H9 (cell line): Measurements from ENCODE around the gene USP49. TPM values are rescaled to one million over a fixed set of nuclear protein-coding genes. Genes with fewer than 3 reads are reported as not detected.

ENCODE experiments used
- DNase-seq: peaks from one replicate; pipeline ENCODE4 v3.0.0-alpha.2; 2017
- H2AFZ ChIP-seq: one replicate; pipeline ENCODE4 v1.6.1; 2013; ENCODE audit warnings: mild to moderate bottlenecking, low read length, control low read depth, moderate library complexity
- H2AK5ac ChIP-seq: 2 replicates; pipeline ENCODE4 v1.6.1; 2013; ENCODE audit warnings: low read length, control low read depth, mixed read lengths; ENCODE audit not compliant: insufficient read length
- H2BK120ac ChIP-seq: one replicate; pipeline ENCODE4 v1.6.1; 2013; ENCODE audit warnings: low read depth, mild to moderate bottlenecking, low read length, control low read depth, inconsistent platforms; ENCODE audit not compliant: poor library complexity, severe bottlenecking
- H2BK12ac ChIP-seq: 2 replicates; pipeline ENCODE4 v1.6.1; 2013; ENCODE audit warnings: low read length, control low read depth, mixed read lengths, low read depth; ENCODE audit not compliant: insufficient read length
- H2BK15ac ChIP-seq: 2 replicates; pipeline ENCODE4 v1.6.1; 2013; ENCODE audit warnings: low read depth, low read length, control low read depth
- H2BK20ac ChIP-seq: one replicate; pipeline ENCODE4 v1.6.1; 2013; ENCODE audit warnings: low read depth, mild to moderate bottlenecking, low read length, control low read depth, inconsistent platforms; ENCODE audit not compliant: poor library complexity, severe bottlenecking
- H2BK5ac ChIP-seq: 2 replicates; pipeline ENCODE4 v1.6.1; 2013; ENCODE audit warnings: low read length, control low read depth, mixed read lengths; ENCODE audit not compliant: insufficient read length
- H3K14ac ChIP-seq: 2 replicates; pipeline ENCODE4 v1.6.1; 2013; ENCODE audit warnings: low read length, control low read depth; ENCODE audit not compliant: insufficient read depth
- H3K18ac ChIP-seq: 2 replicates; pipeline ENCODE4 v1.6.1; 2013; ENCODE audit warnings: low read depth, mild to moderate bottlenecking, mixed read lengths, low read length, control low read depth; ENCODE audit not compliant: insufficient read length
- H3K23ac ChIP-seq: 2 replicates; pipeline ENCODE4 v1.6.1; 2013; ENCODE audit warnings: low read length, control low read depth, mixed read lengths, low read depth; ENCODE audit not compliant: insufficient read length
- H3K23me2 ChIP-seq: 2 replicates; pipeline ENCODE4 v1.6.1; 2013; ENCODE audit warnings: low read depth, mild to moderate bottlenecking, mixed read lengths, low read length, control low read depth; ENCODE audit not compliant: insufficient read length, poor library complexity, severe bottlenecking
- H3K27ac ChIP-seq: 2 replicates; pipeline ENCODE4 v1.5.1; 2013; ENCODE audit warnings: low read length, control low read depth, mixed read lengths, low read depth; ENCODE audit not compliant: insufficient read length
- H3K27me3 ChIP-seq: 2 replicates; pipeline ENCODE4 v1.6.1; 2013; ENCODE audit warnings: low read length, control low read depth, inconsistent platforms; ENCODE audit not compliant: insufficient read depth
- H3K4ac ChIP-seq: 2 replicates; pipeline ENCODE4 v1.6.1; 2013; ENCODE audit warnings: low read depth, mild to moderate bottlenecking, control low read depth, inconsistent platforms, low read length, moderate library complexity
- H3K4me1 ChIP-seq: 2 replicates; pipeline ENCODE4 v1.6.1; 2013; ENCODE audit warnings: low read length, control low read depth, inconsistent platforms; ENCODE audit not compliant: insufficient read depth
- H3K4me2 ChIP-seq: 2 replicates; pipeline ENCODE4 v1.6.1; 2013; ENCODE audit warnings: low read length, control low read depth, mixed read lengths; ENCODE audit not compliant: insufficient read length, insufficient read depth
- H3K56ac ChIP-seq: 2 replicates; pipeline ENCODE4 v1.6.1; 2013; ENCODE audit warnings: low read depth, mild to moderate bottlenecking, mixed read lengths, low read length, control low read depth; ENCODE audit not compliant: insufficient read length
- H3K79me1 ChIP-seq: 2 replicates; pipeline ENCODE4 v1.6.1; 2013; ENCODE audit warnings: low read depth, mild to moderate bottlenecking, moderate library complexity, low read length, control low read depth, inconsistent platforms; ENCODE audit not compliant: insufficient read depth, poor library complexity, severe bottlenecking
- H3K79me2 ChIP-seq: 2 replicates; pipeline ENCODE4 v1.6.1; 2013; ENCODE audit warnings: low read length, control low read depth, inconsistent platforms; ENCODE audit not compliant: insufficient read depth
- H3K9ac ChIP-seq: 2 replicates; pipeline ENCODE4 v1.6.1; 2013; ENCODE audit warnings: low read length, control low read depth, mixed read lengths; ENCODE audit not compliant: insufficient read length; ENCODE audit errors: extremely low read depth
- H3K9me3 ChIP-seq: one replicate; pipeline ENCODE4 v1.6.1; 2013; ENCODE audit warnings: low read depth, low read length, inconsistent platforms; ENCODE audit not compliant: control insufficient read depth
- H3T11ph ChIP-seq: one replicate; pipeline ENCODE4 v1.6.1; 2013; ENCODE audit warnings: mild to moderate bottlenecking, low read length, control low read depth, inconsistent platforms
- H4K20me1 ChIP-seq: one replicate; pipeline ENCODE4 v1.6.1; 2013; ENCODE audit not compliant: control insufficient read depth, insufficient read length, insufficient read depth
- H4K5ac ChIP-seq: 2 replicates; pipeline ENCODE4 v1.6.1; 2013; ENCODE audit warnings: low read depth, mild to moderate bottlenecking, mixed read lengths, low read length, control low read depth; ENCODE audit not compliant: insufficient read length
- H4K8ac ChIP-seq: replicated peaks from 2 replicates; pipeline ENCODE4 v1.6.1; 2013; ENCODE audit warnings: low read length, control low read depth, mixed read lengths, low read depth; ENCODE audit not compliant: insufficient read length
- H4K91ac ChIP-seq: 2 replicates; pipeline ENCODE4 v1.6.1; 2013; ENCODE audit warnings: low read depth, mild to moderate bottlenecking, moderate library complexity, mixed read lengths, low read length, control low read depth; ENCODE audit not compliant: insufficient read length
- H3K27ac Mint-ChIP-seq, 3 experiments: 2 replicates in 2 of 3; 3 replicates in 1 of 3; pipeline ENCODE4 v1.8.0; 2020 to 2021; ENCODE audit warnings: mixed read lengths in 3 of 3, mild to moderate bottlenecking in 1 of 3, moderate library complexity in 1 of 3
- H3K27me3 Mint-ChIP-seq: 2 replicates; pipeline ENCODE4 v1.8.0; 2021; ENCODE audit warnings: low read depth, mild to moderate bottlenecking, moderate library complexity, mixed read lengths
- H3K36me3 Mint-ChIP-seq, 3 experiments: 2 replicates in 2 of 3; 3 replicates in 1 of 3; pipeline ENCODE4 v1.8.0; 2020 to 2021; ENCODE audit warnings: low read depth in 3 of 3, mixed read lengths in 3 of 3; ENCODE audit not compliant: insufficient read depth in 1 of 3
- H3K4me1 Mint-ChIP-seq, 2 experiments: 2 replicates each; pipeline ENCODE4 v1.8.0; 2020; ENCODE audit warnings: mixed read lengths in 2 of 2
- H3K4me3 Mint-ChIP-seq, 2 experiments: 2 replicates in 1 of 2; 3 replicates in 1 of 2; pipeline ENCODE4 v1.8.0; 2020 to 2021; ENCODE audit warnings: mild to moderate bottlenecking in 2 of 2, mixed read lengths in 2 of 2, moderate library complexity in 1 of 2
- H3K9me3 Mint-ChIP-seq, 2 experiments: 2 replicates in 1 of 2; 3 replicates in 1 of 2; pipeline ENCODE4 v1.8.0; 2020; ENCODE audit warnings: mild to moderate bottlenecking in 2 of 2, mixed read lengths in 2 of 2, moderate library complexity in 1 of 2
- CTCF ChIP-seq: fragments of 200-600 bp; sonication (generic); conservative IDR thresholded peaks from 3 replicates; pipeline ENCODE4 v1.8.0; 2021; ENCODE audit warnings: antibody characterized with exemption, mild to moderate bottlenecking
- WGBS: extraction: QIAGEN DNeasy Blood & Tissue Kit; methylation state at CpG from one replicate; pipeline ENCODE4 v1.1.7; 2013; ENCODE audit warnings: missing lambda C conversion rate, low lambda C conversion rate, mixed read lengths; ENCODE audit not compliant: insufficient read length; ENCODE audit errors: extremely low coverage; 5-methylcytosine and 5-hydroxymethylcytosine counted together
- total RNA-seq: library from RNA; stranded (reverse); gene quantifications from 2 replicates; pipeline ENCODE4 v1.2.1, GENCODE V29; 2021

USP49 gene
- total RNA-seq, 1 experiment from 2014 or later: 19.0 TPM

DNA sequence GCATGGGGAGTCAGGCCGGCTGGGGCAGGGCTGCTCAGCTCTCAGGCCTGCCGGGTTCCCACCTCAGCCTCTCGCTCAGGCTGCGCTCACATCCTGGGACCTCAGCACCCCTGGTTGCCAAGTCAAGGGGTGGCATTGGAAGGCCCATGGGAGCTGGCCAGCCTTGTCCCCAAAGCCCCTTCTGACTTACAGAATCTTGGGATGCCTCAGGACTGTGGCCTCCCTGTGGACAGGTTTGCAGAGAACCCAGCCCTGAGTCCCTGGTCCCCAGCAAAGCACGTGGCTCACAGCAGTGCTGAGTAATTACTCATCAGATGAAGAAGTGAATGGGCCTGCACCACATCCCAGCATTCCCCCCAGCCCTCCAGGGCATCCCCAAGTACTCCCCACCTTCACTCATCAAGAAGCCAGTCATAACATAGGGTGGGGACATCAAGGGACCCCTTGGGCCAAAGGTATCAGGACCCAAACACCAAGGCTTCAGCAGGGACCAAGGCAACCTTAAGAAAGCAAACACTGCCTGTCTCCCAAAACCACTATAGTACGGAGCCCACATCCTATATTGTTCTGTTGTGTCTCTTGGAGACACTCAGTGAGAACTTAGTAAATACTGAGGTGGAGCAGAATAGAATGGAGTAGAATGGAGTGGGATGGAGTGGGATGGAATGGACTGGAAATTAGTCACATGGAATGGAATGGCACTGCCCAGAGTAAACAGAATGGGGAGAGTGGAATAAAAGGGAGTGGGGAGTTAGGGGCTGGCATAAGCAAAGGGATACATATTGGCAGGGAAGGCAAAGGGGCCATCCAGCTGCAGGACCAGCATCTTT lies 151.6 kb downstream of the USP49 start:
- no peaks in the 10 kb centered on the region for H3K4me1 ChIP-seq
- H3K79me2 ChIP-seq: no peaks in the 10 kb centered on the region
- no peak overlapping the region for H3K4ac ChIP-seq
- no peak overlapping the region for H3K56ac ChIP-seq
- no peak overlapping the region for H3K9ac ChIP-seq
- no peaks in the 10 kb centered on the region for H3K23me2 ChIP-seq
- H3K18ac ChIP-seq: no peak overlapping the region
- H2AK5ac ChIP-seq: no peak overlapping the region
- Mint-ChIP-seq H3K4me1 (peaks cover 5 to 8% of the 10 kb centered on the region in 2 experiments), H3K27ac (peak overlapping the region in 1 of 3 experiments; percentile 86; a peak in 1 of 7 replicates), H3K9me3 (no peaks in the 10 kb centered on the region), H3K4me3 (no peak overlapping the region), H3K36me3 (no peaks in the 10 kb centered on the region; a peak in 1 of 7 replicates), H3K27me3 (peaks cover 14% of the 10 kb centered on the region)
- H3K79me1 ChIP-seq: no peaks in the 10 kb centered on the region
- no peak overlapping the region for H3K23ac ChIP-seq
- H3K14ac ChIP-seq: no peak overlapping the region
- no peak overlapping the region for H3T11ph ChIP-seq
- DNase-seq: no peak
- TF ChIP-seq CTCF: no peak
- no peak overlapping the region for H2AFZ ChIP-seq
- no peaks in the 10 kb centered on the region for H3K9me3 ChIP-seq
- no peak overlapping the region for H2BK5ac ChIP-seq
- no peak overlapping the region for H3K4me2 ChIP-seq
- H2BK20ac ChIP-seq: no peak overlapping the region
- no peak overlapping the region for H4K5ac ChIP-seq
- H2BK120ac ChIP-seq: no peak overlapping the region
- H4K91ac ChIP-seq: no peak overlapping the region
- H2BK15ac ChIP-seq: no peak overlapping the region
- WGBS: no CpG with 5 or more reads among the region's 6 CpGs
- H2BK12ac ChIP-seq: no peak overlapping the region
- no peak overlapping the region for H4K8ac ChIP-seq
- H3K27ac ChIP-seq: no peak overlapping the region
- no peaks in the 10 kb centered on the region for H4K20me1 ChIP-seq
- no peaks in the 10 kb centered on the region for H3K27me3 ChIP-seq
